Testis (tissue), 3 donors: ENCODE results near the gene THRSP. TPM values are rescaled to one million over a fixed set of nuclear protein-coding genes. Genes with fewer than 3 reads are reported as not detected.
"Not testable (repeated sequence)": the region's sequence is repeated elsewhere in the genome, so short reads cannot be mapped to it uniquely, and the experiment has no call there.

Experiments used
- DNase-seq: peaks from one replicate; pipeline ENCODE4 v3.0.0-alpha.2; 2019
- H3K27ac ChIP-seq, 2 donors: fragments of 200-600 bp; sonication (generic); one replicate each; pipeline ENCODE4 v1.5.1; 2019
- H3K27me3 ChIP-seq: fragments of 200-600 bp; sonication (generic); one replicate; pipeline ENCODE4 v1.5.1; 2019
- H3K36me3 ChIP-seq: fragments of 200-600 bp; sonication (generic); one replicate; pipeline ENCODE4 v1.5.1; 2017; ENCODE audit warnings: low read depth; ENCODE audit errors: missing control alignments
- H3K4me1 ChIP-seq: fragments of 200-600 bp; sonication (generic); one replicate; pipeline ENCODE4 v1.5.1; 2019
- H3K4me3 ChIP-seq, 2 donors: fragments of 200-600 bp; sonication (generic); one replicate each; pipeline ENCODE4 v1.5.1; 2017 to 2019
- H3K9me3 ChIP-seq: fragments of 200-600 bp; sonication (generic); one replicate; pipeline ENCODE4 v1.5.1; 2017
- CTCF ChIP-seq, 3 experiments: fragments of 450-650 bp in 2 of 3; fragments of 200-600 bp in 1 of 3; sonication (generic) in 1 of 3; IDR thresholded peaks; one replicate each; pipeline ENCODE4 v1.5.1; 2016 to 2019; ENCODE audit warnings: antibody characterized with exemption in 3 of 3, mild to moderate bottlenecking in 2 of 3, moderate library complexity in 1 of 3
- POLR2A ChIP-seq: fragments of 450-650 bp; IDR thresholded peaks from one replicate; pipeline ENCODE4 v1.6.1; 2017; ENCODE audit warnings: antibody characterized with exemption, mild to moderate bottlenecking, moderate library complexity
- WGBS, 2 donors: methylation state at CpG; one replicate each; pipeline ENCODE4 v1.1.5; 2018; 5-methylcytosine and 5-hydroxymethylcytosine counted together
- intact Hi-C: fragments of 100-400 bp; cut with DNase I; formaldehyde crosslinking; loops from one replicate; pipeline ENCODE4 v1.15.1; 2023; ENCODE audit warnings: low total_unique reads
- polyA plus RNA-seq: library from polyadenylated mRNA; stranded (reverse); fragments of 350-450 nt; fragmentation: Illumina TruSeq; extraction: RNeasy Lipid Tissue Mini Kit (QIAGEN cat#74804); gene quantifications from one replicate; pipeline ENCODE4 v1.2.3, GENCODE V29; 2014; ENCODE audit warnings: low read depth, low replicate concordance; ENCODE audit not compliant: insufficient read depth
- total RNA-seq, 2 donors: library from RNA; depleted of rRNA; stranded (reverse); fragments of >200 nt; gene quantifications; one replicate each; pipeline ENCODE4 v1.2.3, GENCODE V29; 2016

Gene THRSP
- total and polyA plus RNA-seq, 3 donors from 2014 or later: 0.31 to 0.37 TPM; not detected in 1

- Histone ChIP-seq H3K4me1 (peaks cover 7% of the 10 kb centered on the region), H3K36me3 (no peaks in the 10 kb centered on the region), H3K27ac (no peak overlapping the region), H3K27me3 (no peaks in the 10 kb centered on the region), H3K9me3 (no peaks in the 10 kb centered on the region), H3K4me3 (no peak overlapping the region)
- WGBS, 2 donors: 87 to 89% methylated on average over 7 to 8 of the region's 8 CpGs
- intact Hi-C loops: no loop called here
- no peak for TF ChIP-seq POLR2A
- TF ChIP-seq CTCF (IDR thresholded peaks at IDR 0.05): no peak
- no peak for DNase-seq
These were observed 24.9 kb upstream of the THRSP start for GRCh38 chr11:78038697-78039313.

- no peaks in the 10 kb centered on the region for H3K9me3 ChIP-seq
- H3K27ac ChIP-seq: peak overlapping the region in 1 of 2 donors; percentile 44
- TF ChIP-seq CTCF (IDR thresholded peaks at IDR 0.05) (no peak), POLR2A (no peak)
- peaks cover 7% of the 10 kb centered on the region for H3K4me1 ChIP-seq
- no peak overlapping the region for H3K4me3 ChIP-seq
- intact Hi-C loops: no loop called here
- no peaks in the 10 kb centered on the region for H3K27me3 ChIP-seq
- WGBS, 2 donors: 87% methylated on average over 4 of the region's 4 CpGs
- H3K36me3 ChIP-seq: no peaks in the 10 kb centered on the region
- DNase-seq: no peak
These were observed 24.2 kb upstream of the THRSP start for GRCh38 chr11:78039391-78039918.

GRCh38 chr11:78039919-78040671 lies 23.6 kb upstream of the THRSP start:
- H3K9me3 ChIP-seq: no peaks in the 10 kb centered on the region
- no peaks in the 10 kb centered on the region for H3K36me3 ChIP-seq
- peaks cover 7% of the 10 kb centered on the region for H3K4me1 ChIP-seq
- intact Hi-C loops: no loop called here
- peak; percentile 68 for DNase-seq
- no peaks in the 10 kb centered on the region for H3K27me3 ChIP-seq
- TF ChIP-seq POLR2A (no peak), CTCF (IDR thresholded peaks at IDR 0.05) (no peak)
- peak overlapping the region in 1 of 2 donors; percentile 44 for H3K27ac ChIP-seq
- H3K4me3 ChIP-seq: no peak overlapping the region
- 30 to 39% methylated on average over 7 of the region's 7 CpGs for WGBS, 2 donors

GRCh38 chr11:78040691-78041379 lies 22.8 kb upstream of the THRSP start:
- TF ChIP-seq CTCF (IDR thresholded peaks at IDR 0.05) (no peak), POLR2A (no peak)
- DNase-seq: no peak
- WGBS, 2 donors: 93 to 94% methylated on average over 12 to 15 of the region's 15 CpGs
- H3K36me3 ChIP-seq: no peaks in the 10 kb centered on the region
- H3K4me3 ChIP-seq: no peak overlapping the region
- H3K9me3 ChIP-seq: no peaks in the 10 kb centered on the region
- H3K27me3 ChIP-seq: no peaks in the 10 kb centered on the region
- no peak overlapping the region for H3K27ac ChIP-seq
- intact Hi-C loops: no loop called here
- peaks cover 13% of the 10 kb centered on the region for H3K4me1 ChIP-seq

- intact Hi-C loops, DNase-seq, H3K4me3 ChIP-seq, H3K27me3 ChIP-seq, H3K27ac ChIP-seq, H3K9me3 ChIP-seq, H3K36me3 ChIP-seq: not testable (repeated sequence)
- WGBS, 2 donors: 95% methylated on average over 8 of the region's 8 CpGs
- peaks cover 14% of the 10 kb centered on the region for H3K4me1 ChIP-seq
These were observed 22.3 kb upstream of the THRSP start for GRCh38 chr11:78041380-78041719.
